Thyroid gland (tissue), 4 donors: Measurements from ENCODE around the gene SYNPO.

ENCODE experiments used
- CTCF ChIP-seq, 6 experiments: fragments of 200-600 bp in 3 of 6; fragments of 450-650 bp in 3 of 6; sonication (generic) in 3 of 6; IDR thresholded peaks; one replicate each; pipeline ENCODE4 v1.5.1; 2016 to 2019; ENCODE audit warnings: antibody characterized with exemption in 6 of 6, mild to moderate bottlenecking in 2 of 6, inconsistent platforms in 1 of 6, moderate library complexity in 1 of 6
- POLR2A ChIP-seq, 2 donors: fragments of 450-650 bp; IDR thresholded peaks; one replicate each; pipeline ENCODE4 v1.6.1; 2017; ENCODE audit warnings: antibody characterized with exemption in 2 of 2, mild to moderate bottlenecking in 2 of 2, moderate library complexity in 1 of 2

DNA sequence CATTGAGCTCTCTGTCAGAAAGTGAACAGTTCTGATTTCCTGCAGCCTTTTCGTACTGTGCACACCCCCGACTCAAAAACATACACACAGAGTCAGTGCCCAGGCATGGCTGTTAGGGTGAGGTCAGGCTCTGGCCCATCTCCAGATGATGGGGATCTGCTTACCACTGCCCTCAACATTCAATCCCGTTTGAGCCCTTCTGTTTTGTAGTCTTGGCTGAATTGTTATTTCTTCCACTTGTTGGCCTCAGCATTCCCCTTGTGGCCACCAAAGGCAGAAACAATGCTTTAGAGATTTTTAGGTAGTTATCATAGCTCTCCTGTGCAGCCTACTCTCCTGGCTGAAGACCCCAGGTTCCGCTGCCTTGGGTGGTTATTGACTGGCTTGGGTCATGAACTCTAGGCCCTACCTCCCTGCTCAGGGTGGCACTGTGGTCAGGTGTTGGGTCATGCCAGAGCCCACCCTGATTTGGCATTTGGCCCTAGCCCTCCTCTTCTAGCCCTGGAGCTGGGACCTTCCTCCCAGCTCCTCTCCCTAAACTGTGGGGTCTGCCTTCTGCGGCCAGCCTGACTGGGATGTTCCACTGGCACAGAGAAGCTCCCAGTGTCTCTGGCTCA is 12.8 kb downstream of the SYNPO start:
- TF ChIP-seq POLR2A (IDR thresholded peaks at IDR 0.05) (no peak), CTCF (IDR thresholded peaks at IDR 0.05) (no peak)
